Activated CD4-positive, alpha-beta T cell treated with anti-CD3 and anti-CD28 coated beads, Interleukin-2, amount 50 U/mL, for 1 hour (primary cell): ENCODE measurements around the gene TMEM235.

Experiments used
- DNase-seq: peaks from one replicate; pipeline ENCODE4 v3.0.0-alpha.2; 2020

TMEM235 gene

GRCh38 chr17:78273813-78274212, 42.4 kb downstream of the TMEM235 start:
- DNase-seq: no peak

GRCh38 chr17:78275355-78275754, 43.9 kb downstream of the TMEM235 start:
- DNase-seq: no peak

GRCh38 chr17:78276098-78276887, 44.9 kb downstream of the TMEM235 start:
- no peak for DNase-seq

GRCh38 chr17:78278139-78278741, 46.8 kb downstream of the TMEM235 start:
- no peak for DNase-seq

GRCh38 chr17:78279360-78279990, 48.0 kb downstream of the TMEM235 start:
- DNase-seq: no peak

GRCh38 chr17:78281249-78281845, 49.9 kb downstream of the TMEM235 start:
- DNase-seq: no peak

- no peak for DNase-seq
These were observed 52.7 kb downstream of the TMEM235 start for GRCh38 chr17:78284146-78284545.

- DNase-seq: no peak
These were observed 57.6 kb downstream of the TMEM235 start for GRCh38 chr17:78289004-78289403.

- DNase-seq: peak; percentile 70
These were observed 58.5 kb downstream of the TMEM235 start for GRCh38 chr17:78289802-78290363.
